HG02973 (cell line): ENCODE data around the gene MRTFA.
"Not testable (repeated sequence)": the region's sequence is repeated elsewhere in the genome, so short reads cannot be mapped to it uniquely, and the experiment has no call there.

Experiments used
- ATAC-seq: cut with Tn5 transposase; IDR thresholded peaks from one replicate; pipeline ENCODE4 v1.9.1; 2021; ENCODE audit warnings: moderate library complexity; ENCODE audit not compliant: unreplicated experiment

MRTFA gene

GRCh38 chr22:40560551-40560950 lies 76.0 kb downstream of the MRTFA start:
- no peak for ATAC-seq

- ATAC-seq, result no peak
Observed at GRCh38 chr22:40557972-40558371, 78.5 kb downstream of the MRTFA start.

GRCh38 chr22:40556641-40557040 lies 79.9 kb downstream of the MRTFA start:
- ATAC-seq, result no peak

GRCh38 chr22:40554023-40554422 lies 82.5 kb downstream of the MRTFA start:
- ATAC-seq, result not testable (repeated sequence)

GRCh38 chr22:40553014-40553554 lies 83.4 kb downstream of the MRTFA start:
- no peak for ATAC-seq

GRCh38 chr22:40552070-40552469 lies 84.4 kb downstream of the MRTFA start:
- no peak for ATAC-seq

GRCh38 chr22:40547729-40548143 lies 88.8 kb downstream of the MRTFA start:
- no peak for ATAC-seq

GRCh38 chr22:40544758-40545157 lies 91.8 kb downstream of the MRTFA start:
- no peak for ATAC-seq

GRCh38 chr22:40542821-40543540 lies 93.5 kb downstream of the MRTFA start:
- ATAC-seq, result no peak

GRCh38 chr22:40541300-40541699 lies 95.2 kb downstream of the MRTFA start:
- ATAC-seq, result no peak

- ATAC-seq, result no peak
Observed at GRCh38 chr22:40540265-40540664, 96.3 kb downstream of the MRTFA start.

- ATAC-seq, result not testable (repeated sequence)
Observed at GRCh38 chr22:40536149-40536548, 100.4 kb downstream of the MRTFA start.

- ATAC-seq, result no peak
Observed at GRCh38 chr22:40535642-40536041, 100.9 kb downstream of the MRTFA start.

GRCh38 chr22:40535189-40535512 lies 101.4 kb downstream of the MRTFA start:
- ATAC-seq, result no peak

- peak; percentile 37 for ATAC-seq
Observed at GRCh38 chr22:40534379-40535188, 101.9 kb downstream of the MRTFA start.

GRCh38 chr22:40533712-40534378 lies 102.7 kb downstream of the MRTFA start:
- peak; percentile 59 for ATAC-seq

GRCh38 chr22:40531951-40532900 lies 104.3 kb downstream of the MRTFA start:
- ATAC-seq, result no peak

GRCh38 chr22:40530391-40530790 lies 106.1 kb downstream of the MRTFA start:
- not testable (repeated sequence) for ATAC-seq

GRCh38 chr22:40529821-40530220 lies 106.7 kb downstream of the MRTFA start:
- ATAC-seq, result no peak

GRCh38 chr22:40526960-40527359 lies 109.6 kb downstream of the MRTFA start:
- ATAC-seq, result no peak
